ENCODE measurements around the gene NRF1.

DNA sequence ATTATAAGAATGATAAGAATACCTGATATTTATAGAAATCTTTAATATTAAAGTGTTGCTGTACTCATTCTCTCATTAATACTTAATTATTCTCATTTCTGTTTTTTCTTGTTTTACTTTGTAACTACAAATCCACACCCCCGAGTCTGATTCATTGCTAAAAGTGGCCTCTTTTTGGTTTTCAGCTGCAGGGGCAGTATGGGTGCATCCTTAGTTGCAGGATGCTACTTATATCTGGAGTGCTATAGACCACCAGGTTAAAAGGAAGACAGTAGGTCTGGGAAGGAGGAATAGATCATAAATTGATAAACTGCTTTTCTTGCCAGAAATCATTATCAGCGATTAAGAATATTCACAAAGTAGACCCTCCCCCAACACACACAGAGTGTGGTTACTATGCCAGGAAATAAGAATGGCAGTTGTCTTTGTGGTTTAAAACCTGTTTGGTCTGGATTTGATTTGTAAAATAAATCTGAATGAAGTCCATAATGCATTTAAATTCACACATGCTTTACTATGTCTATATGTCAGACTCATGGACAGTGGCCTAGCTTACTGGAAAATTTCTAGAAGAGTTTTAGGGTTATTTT, 96.5 kb downstream of the NRF1 start:
- TF ChIP-seq CTCF (conservative IDR thresholded peaks at IDR 0.05; ENCODE audit: low read depth, low read length) = no peak
- TF ChIP-seq EZH2phosphoT487 (IDR thresholded peaks at IDR 0.05; ENCODE audit: borderline replicate concordance, low read length) = no peak
